CD14-positive monocyte (primary cell): ENCODE data around the gene IMMT. TPM values are rescaled to one million over a fixed set of nuclear protein-coding genes. Genes with fewer than 3 reads are reported as not detected.

Experiments
- DNase-seq, 3 donors: peaks; one replicate each; pipeline ENCODE4 v3.0.0-alpha.2; 2011 to 2022
- H2AFZ ChIP-seq: 2 replicates; pipeline ENCODE4 v1.6.0; 2012; ENCODE audit warnings: mild to moderate bottlenecking, low read depth, low read length, inconsistent platforms; ENCODE audit not compliant: insufficient read depth, poor library complexity, severe bottlenecking
- H3K27ac ChIP-seq, 2 donors: 1 replicate in 1 of 2; 2 replicates in 1 of 2; pipeline ENCODE4 v1.5.1; 2012 to 2013; ENCODE audit warnings: low read length in 2 of 2, control low read depth in 1 of 2, inconsistent platforms in 1 of 2, low read depth in 1 of 2, mild to moderate bottlenecking in 1 of 2
- H3K27me3 ChIP-seq, 2 donors: one replicate each; pipeline versions ENCODE4 v1.6.0 to v1.6.1; 2011 to 2013; ENCODE audit warnings: low read length in 2 of 2; ENCODE audit not compliant: control insufficient read depth in 2 of 2, insufficient read depth in 2 of 2
- H3K36me3 ChIP-seq, 2 donors: replicated peaks in 1 of 2; 1 replicate in 1 of 2; 2 replicates in 1 of 2; pipeline versions ENCODE4 v1.5.1 to v1.6.1; 2012 to 2013; ENCODE audit warnings: low read length in 2 of 2, control low read depth in 1 of 2, inconsistent platforms in 1 of 2, mild to moderate bottlenecking in 1 of 2; ENCODE audit not compliant: insufficient read depth in 2 of 2, control insufficient read depth in 1 of 2
- H3K4me1 ChIP-seq, 2 donors: 1 replicate in 1 of 2; 2 replicates in 1 of 2; pipeline versions ENCODE4 v1.5.1 to v1.6.1; 2012 to 2013; ENCODE audit warnings: low read length in 2 of 2, control low read depth in 1 of 2, inconsistent platforms in 1 of 2, mild to moderate bottlenecking in 1 of 2, moderate library complexity in 1 of 2; ENCODE audit not compliant: insufficient read depth in 2 of 2, control insufficient read depth in 1 of 2
- H3K4me2 ChIP-seq: replicated peaks from 2 replicates; pipeline ENCODE3; 2012; ENCODE audit warnings: low read length, moderate library complexity, mild to moderate bottlenecking; ENCODE audit not compliant: poor library complexity, severe bottlenecking; ENCODE audit errors: extremely low read depth
- H3K4me3 ChIP-seq, 3 experiments: fragments of 200-600 bp in 1 of 3; sonication (generic) in 1 of 3; replicated peaks in 1 of 3; 1 replicate in 2 of 3; 2 replicates in 1 of 3; pipeline ENCODE4 v1.5.1; 2011 to 2013; ENCODE audit warnings: low read length in 3 of 3, mild to moderate bottlenecking in 3 of 3, control low read depth in 2 of 3, low read depth in 2 of 3, inconsistent platforms in 1 of 3, moderate library complexity in 1 of 3
- H3K79me2 ChIP-seq: 2 replicates; pipeline ENCODE4 v1.6.0; 2012; ENCODE audit warnings: mild to moderate bottlenecking, control low read depth, inconsistent platforms, low read length, moderate library complexity; ENCODE audit not compliant: insufficient read depth
- H3K9ac ChIP-seq: 2 replicates; pipeline ENCODE4 v1.6.0; 2017; ENCODE audit warnings: low read length, mild to moderate bottlenecking; ENCODE audit not compliant: insufficient read depth, poor library complexity, severe bottlenecking
- H3K9me3 ChIP-seq, 2 donors: replicated peaks in 1 of 2; 1 replicate in 1 of 2; 2 replicates in 1 of 2; pipeline versions ENCODE4 v1.5.1 to v1.6.1; 2012 to 2013; ENCODE audit warnings: low read length in 2 of 2, control low read depth in 1 of 2; ENCODE audit not compliant: control insufficient read depth in 1 of 2, insufficient read depth in 1 of 2
- H4K20me1 ChIP-seq: 2 replicates; pipeline ENCODE4 v1.6.0; 2012; ENCODE audit warnings: mild to moderate bottlenecking, low read length, control low read depth, moderate library complexity; ENCODE audit not compliant: insufficient read depth
- H3K27ac Mint-ChIP-seq, 7 donors: one replicate each; pipeline ENCODE4 v1.8.0; 2020; ENCODE audit warnings: mild to moderate bottlenecking in 7 of 7, mixed read lengths in 7 of 7, moderate library complexity in 6 of 7, inconsistent platforms in 2 of 7
- H3K27me3 Mint-ChIP-seq, 3 donors: one replicate each; pipeline ENCODE4 v1.8.0; 2021 to 2022; ENCODE audit warnings: low read depth in 3 of 3, mild to moderate bottlenecking in 3 of 3, mixed read lengths in 3 of 3, moderate library complexity in 3 of 3, inconsistent platforms in 1 of 3
- H3K36me3 Mint-ChIP-seq, 2 donors: one replicate each; pipeline ENCODE4 v1.8.0; 2020; ENCODE audit warnings: mixed read lengths in 2 of 2, inconsistent platforms in 1 of 2, mild to moderate bottlenecking in 1 of 2
- H3K4me1 Mint-ChIP-seq: one replicate; pipeline ENCODE4 v1.8.0; 2020; ENCODE audit warnings: mild to moderate bottlenecking, mixed read lengths
- H3K4me3 Mint-ChIP-seq, 2 donors: one replicate each; pipeline ENCODE4 v1.8.0; 2020; ENCODE audit warnings: mild to moderate bottlenecking in 2 of 2, mixed read lengths in 2 of 2, moderate library complexity in 1 of 2
- H3K9me3 Mint-ChIP-seq, 7 donors: one replicate each; pipeline ENCODE4 v1.8.0; 2020 to 2022; ENCODE audit warnings: mixed read lengths in 7 of 7, mild to moderate bottlenecking in 6 of 7, moderate library complexity in 6 of 7, inconsistent platforms in 2 of 7
- WGBS: methylation state at CpG from one replicate; pipeline ENCODE4 v1.1.5; 2013; ENCODE audit warnings: missing lambda C conversion rate; ENCODE audit not compliant: insufficient coverage; 5-methylcytosine and 5-hydroxymethylcytosine counted together
- intact Hi-C, 2 donors: fragments of 100-400 bp; cut with micrococcal nuclease; formaldehyde crosslinking; loops; one replicate each; pipeline versions ENCODE4 v1.15.0 to v1.15.1; 2023
- polyA plus RNA-seq, 3 donors: library from polyadenylated mRNA; depleted of rRNA in 1 of 3; unstranded in 2 of 3; stranded (reverse) in 1 of 3; fragments of 300-500 nt in 2 of 3; fragments of >200 nt in 1 of 3; fragmentation: Illumina TruSeq in 2 of 3; gene quantifications; 1 replicate in 2 of 3; 2 replicates in 1 of 3; pipeline ENCODE4 v1.2.3, GENCODE V29; 2012 to 2021
- TF ChIP-seq, protein P1 (sequence below): fragments of 200-600 bp; IDR thresholded peaks from one replicate; pipeline ENCODE4 v1.8.0; 2022; ENCODE audit warnings: antibody characterized with exemption, mild to moderate bottlenecking

Gene IMMT
- polyA plus RNA-seq, 3 donors: 24.3 to 54.0 (median 41.2) TPM

DNA sequence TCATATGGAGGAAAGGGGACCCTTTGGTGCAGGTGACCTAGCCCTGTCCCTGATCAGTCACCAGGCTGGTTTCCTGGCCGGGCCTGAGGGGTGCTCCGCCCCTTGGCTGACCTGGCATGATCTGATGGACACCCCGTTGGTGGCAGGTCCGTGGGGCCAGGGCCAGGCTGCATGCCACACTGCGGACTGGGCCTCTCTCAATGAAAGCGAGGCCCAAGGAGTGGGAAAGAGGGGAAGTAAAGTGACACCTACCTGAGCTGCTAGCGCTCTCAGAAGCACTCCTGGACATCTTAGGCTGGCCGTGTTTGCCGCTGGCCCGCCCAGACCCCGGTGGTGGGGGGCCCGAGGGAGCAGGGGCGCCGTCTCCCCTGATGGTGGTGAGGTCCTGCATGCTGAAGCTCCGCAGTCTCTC, 37.1 kb upstream of the IMMT start:
- intact Hi-C loops: no loop called here
- Mint-ChIP-seq H3K4me1 (peaks cover 17% of the 10 kb centered on the region), H3K36me3 (peaks cover 0 to 2% of the 10 kb centered on the region in 2 donors), H3K9me3 (no peaks in the 10 kb centered on the region), H3K27me3 (peaks cover 1 to 9% (median 3%) of the 10 kb centered on the region in 3 donors), H3K4me3 (no peak overlapping the region), H3K27ac (no peak overlapping the region)
- WGBS: 92% methylated on average over 14 of the region's 15 CpGs
- DNase-seq: no peak
- TF ChIP-seq, protein P1, sequence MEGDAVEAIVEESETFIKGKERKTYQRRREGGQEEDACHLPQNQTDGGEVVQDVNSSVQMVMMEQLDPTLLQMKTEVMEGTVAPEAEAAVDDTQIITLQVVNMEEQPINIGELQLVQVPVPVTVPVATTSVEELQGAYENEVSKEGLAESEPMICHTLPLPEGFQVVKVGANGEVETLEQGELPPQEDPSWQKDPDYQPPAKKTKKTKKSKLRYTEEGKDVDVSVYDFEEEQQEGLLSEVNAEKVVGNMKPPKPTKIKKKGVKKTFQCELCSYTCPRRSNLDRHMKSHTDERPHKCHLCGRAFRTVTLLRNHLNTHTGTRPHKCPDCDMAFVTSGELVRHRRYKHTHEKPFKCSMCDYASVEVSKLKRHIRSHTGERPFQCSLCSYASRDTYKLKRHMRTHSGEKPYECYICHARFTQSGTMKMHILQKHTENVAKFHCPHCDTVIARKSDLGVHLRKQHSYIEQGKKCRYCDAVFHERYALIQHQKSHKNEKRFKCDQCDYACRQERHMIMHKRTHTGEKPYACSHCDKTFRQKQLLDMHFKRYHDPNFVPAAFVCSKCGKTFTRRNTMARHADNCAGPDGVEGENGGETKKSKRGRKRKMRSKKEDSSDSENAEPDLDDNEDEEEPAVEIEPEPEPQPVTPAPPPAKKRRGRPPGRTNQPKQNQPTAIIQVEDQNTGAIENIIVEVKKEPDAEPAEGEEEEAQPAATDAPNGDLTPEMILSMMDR: no peak
- H4K20me1 ChIP-seq: no peaks in the 10 kb centered on the region
- H3K9ac ChIP-seq: no peak overlapping the region
- H3K4me1 ChIP-seq: peaks cover 15 to 20% of the 10 kb centered on the region in 2 donors
- no peaks in the 10 kb centered on the region for H3K36me3 ChIP-seq
- H3K4me2 ChIP-seq: no peak overlapping the region
- no peaks in the 10 kb centered on the region for H3K79me2 ChIP-seq
- no peak overlapping the region for H2AFZ ChIP-seq
- no peaks in the 10 kb centered on the region for H3K27me3 ChIP-seq
- no peaks in the 10 kb centered on the region for H3K9me3 ChIP-seq
- H3K4me3 ChIP-seq: no peak overlapping the region
- H3K27ac ChIP-seq: no peak overlapping the region

DNA sequence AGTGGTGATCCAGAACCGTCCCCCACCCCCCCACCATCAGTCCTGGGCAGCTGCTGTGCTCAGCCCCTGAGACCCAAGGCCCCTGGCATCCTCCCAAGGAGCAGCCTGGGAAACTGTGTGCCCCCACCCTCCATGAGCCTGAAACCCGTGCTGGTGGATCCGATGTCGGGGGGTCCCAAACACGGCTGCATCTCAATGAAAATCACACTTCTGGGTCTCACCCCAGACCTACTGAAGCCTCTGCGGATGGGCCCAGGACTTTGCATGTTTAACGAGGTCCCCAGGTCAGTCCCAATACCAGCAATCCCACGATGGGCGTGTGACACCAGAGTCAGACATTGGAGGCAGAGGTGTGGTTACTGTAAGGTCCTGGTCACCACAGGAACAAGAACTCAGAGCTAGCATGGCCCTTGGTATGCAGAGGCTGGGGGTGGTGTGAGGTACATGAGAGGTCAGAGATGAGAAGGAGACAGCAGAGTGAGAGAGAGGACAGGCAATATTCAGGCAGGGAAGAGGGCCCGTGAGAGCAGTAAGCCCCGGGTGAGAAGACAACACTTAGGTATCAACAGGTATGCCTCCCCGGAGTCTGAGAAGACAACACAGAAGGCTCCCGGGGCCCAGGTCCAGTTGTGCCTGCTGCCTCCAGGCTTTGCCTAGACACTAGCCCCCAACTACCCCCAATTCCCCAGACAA, 36.6 kb upstream of the IMMT start:
- no peaks in the 10 kb centered on the region for H3K36me3 ChIP-seq
- no peak overlapping the region for H3K4me2 ChIP-seq
- no peaks in the 10 kb centered on the region for H3K27me3 ChIP-seq
- no peak for DNase-seq
- H3K4me1 Mint-ChIP-seq: peaks cover 21% of the 10 kb centered on the region
- H3K79me2 ChIP-seq: no peaks in the 10 kb centered on the region
- no peak overlapping the region for H2AFZ ChIP-seq
- no peak overlapping the region for H3K4me3 Mint-ChIP-seq
- H4K20me1 ChIP-seq: no peaks in the 10 kb centered on the region
- H3K27ac Mint-ChIP-seq: no peak overlapping the region
- no peak overlapping the region for H3K27ac ChIP-seq
- 94% methylated on average over 6 of the region's 13 CpGs for WGBS
- H3K9ac ChIP-seq: no peak overlapping the region
- H3K4me3 ChIP-seq: no peak overlapping the region
- TF ChIP-seq, protein P1: no peak
- peaks cover 0 to 2% of the 10 kb centered on the region in 2 donors for H3K36me3 Mint-ChIP-seq
- intact Hi-C loops: no loop called here
- no peaks in the 10 kb centered on the region for H3K9me3 ChIP-seq
- peaks cover 0 to 9% (median 2%) of the 10 kb centered on the region in 3 donors for H3K27me3 Mint-ChIP-seq
- no peaks in the 10 kb centered on the region for H3K9me3 Mint-ChIP-seq
- peaks cover 21 to 25% of the 10 kb centered on the region in 2 donors for H3K4me1 ChIP-seq
